Measurements from ENCODE around the gene STAC2.

GRCh38 chr17:39224778-39225307 lies 902 bp downstream of the STAC2 start:
- TF ChIP-seq CTCF (IDR thresholded peaks at IDR 0.05): no peak
- peak; percentile 70 for TF ChIP-seq EZH2 (IDR thresholded peaks at IDR 0.05; ENCODE audit: borderline replicate concordance, insufficient read depth, low read depth, low read length, poor library complexity, severe bottlenecking)
